ENCODE results near the gene RAB15. TPM values are rescaled to one million over a fixed set of nuclear protein-coding genes. Genes with fewer than 3 reads are reported as not detected.

The RAB15 gene
- total RNA-seq, 1 donor: 4.0 TPM

- no peaks in the 10 kb centered on the region for H3K36me3 ChIP-seq (ENCODE audit: insufficient read depth, low read length)
- TF ChIP-seq CTCF (IDR thresholded peaks at IDR 0.05; ENCODE audit: extremely low read depth, low read depth, low read length): no peak
- peak overlapping the region; percentile 83 for H3K4me2 ChIP-seq (ENCODE audit: insufficient read depth, low read length)
- H3K27ac ChIP-seq (ENCODE audit: low read depth, low read length): no peak overlapping the region
- H4K20me1 ChIP-seq (ENCODE audit: insufficient read depth, low read length): no peaks in the 10 kb centered on the region
- H3K4me3 ChIP-seq (ENCODE audit: insufficient read depth, low read length): peak overlapping the region; percentile 73
- peaks cover 5% of the 10 kb centered on the region for H3K4me1 ChIP-seq (ENCODE audit: insufficient read depth, low read length)
- no peaks in the 10 kb centered on the region for H3K79me2 ChIP-seq (ENCODE audit: insufficient read depth, low read length)
- H3K9me3 ChIP-seq (ENCODE audit: low read depth, low read length): no peaks in the 10 kb centered on the region
- peaks cover 3% of the 10 kb centered on the region for H3K27me3 ChIP-seq (ENCODE audit: insufficient read depth, low read length)
- peak overlapping the region; percentile 56 for H2AFZ ChIP-seq (ENCODE audit: low read length)
- DNase-seq (ENCODE audit: insufficient read length, low spot score, missing footprints): no peak
Measured at GRCh38 chr14:64971491-64971942, 619 bp downstream of the RAB15 start.

GRCh38 chr14:64970776-64971477, 1.2 kb downstream of the RAB15 start:
- no peak overlapping the region for H2AFZ ChIP-seq (ENCODE audit: low read length)
- peak; percentile 84 for DNase-seq (ENCODE audit: insufficient read length, low spot score, missing footprints)
- no peaks in the 10 kb centered on the region for H3K9me3 ChIP-seq (ENCODE audit: low read depth, low read length)
- peaks cover 3% of the 10 kb centered on the region for H3K27me3 ChIP-seq (ENCODE audit: insufficient read depth, low read length)
- H3K36me3 ChIP-seq (ENCODE audit: insufficient read depth, low read length): no peaks in the 10 kb centered on the region
- no peak overlapping the region for H3K27ac ChIP-seq (ENCODE audit: low read depth, low read length)
- peak overlapping the region; percentile 73 for H3K4me3 ChIP-seq (ENCODE audit: insufficient read depth, low read length)
- H3K79me2 ChIP-seq (ENCODE audit: insufficient read depth, low read length): no peaks in the 10 kb centered on the region
- no peaks in the 10 kb centered on the region for H4K20me1 ChIP-seq (ENCODE audit: insufficient read depth, low read length)
- H3K4me2 ChIP-seq (ENCODE audit: insufficient read depth, low read length): peak overlapping the region; percentile 83
- peaks cover 5% of the 10 kb centered on the region for H3K4me1 ChIP-seq (ENCODE audit: insufficient read depth, low read length)
- TF ChIP-seq CTCF (IDR thresholded peaks at IDR 0.05; ENCODE audit: extremely low read depth, low read depth, low read length): no peak

GRCh38 chr14:64970041-64970440, 2.1 kb downstream of the RAB15 start:
- no peaks in the 10 kb centered on the region for H3K36me3 ChIP-seq (ENCODE audit: insufficient read depth, low read length)
- H3K27ac ChIP-seq (ENCODE audit: low read depth, low read length): no peak overlapping the region
- peaks cover 5% of the 10 kb centered on the region for H3K4me1 ChIP-seq (ENCODE audit: insufficient read depth, low read length)
- H2AFZ ChIP-seq (ENCODE audit: low read length): no peak overlapping the region
- no peak for TF ChIP-seq CTCF (IDR thresholded peaks at IDR 0.05; ENCODE audit: extremely low read depth, low read depth, low read length)
- H3K79me2 ChIP-seq (ENCODE audit: insufficient read depth, low read length): no peaks in the 10 kb centered on the region
- no peaks in the 10 kb centered on the region for H3K9me3 ChIP-seq (ENCODE audit: low read depth, low read length)
- H4K20me1 ChIP-seq (ENCODE audit: insufficient read depth, low read length): no peaks in the 10 kb centered on the region
- no peak overlapping the region for H3K4me3 ChIP-seq (ENCODE audit: insufficient read depth, low read length)
- H3K4me2 ChIP-seq (ENCODE audit: insufficient read depth, low read length): no peak overlapping the region
- DNase-seq (ENCODE audit: insufficient read length, low spot score, missing footprints): no peak
- H3K27me3 ChIP-seq (ENCODE audit: insufficient read depth, low read length): peaks cover 3% of the 10 kb centered on the region

GRCh38 chr14:64968651-64969050, 3.5 kb downstream of the RAB15 start:
- Histone ChIP-seq H4K20me1 (ENCODE audit: insufficient read depth, low read length) (no peaks in the 10 kb centered on the region), H3K27ac (ENCODE audit: low read depth, low read length) (no peak overlapping the region), H3K9me3 (ENCODE audit: low read depth, low read length) (no peaks in the 10 kb centered on the region), H3K79me2 (ENCODE audit: insufficient read depth, low read length) (no peaks in the 10 kb centered on the region), H2AFZ (ENCODE audit: low read length) (no peak overlapping the region), H3K4me3 (ENCODE audit: insufficient read depth, low read length) (no peak overlapping the region), H3K4me1 (ENCODE audit: insufficient read depth, low read length) (peaks cover 5% of the 10 kb centered on the region), H3K36me3 (ENCODE audit: insufficient read depth, low read length) (no peaks in the 10 kb centered on the region), H3K27me3 (ENCODE audit: insufficient read depth, low read length) (peaks cover 3% of the 10 kb centered on the region), H3K4me2 (ENCODE audit: insufficient read depth, low read length) (no peak overlapping the region)
- TF ChIP-seq CTCF (IDR thresholded peaks at IDR 0.05; ENCODE audit: extremely low read depth, low read depth, low read length): no peak
- DNase-seq (ENCODE audit: insufficient read length, low spot score, missing footprints): no peak
